ENCODE measurements around the gene PRSS1.
"Not testable (repeated sequence)": the region's sequence is repeated elsewhere in the genome, so short reads cannot be mapped to it uniquely, and the experiment has no call there.

PRSS1 gene

DNA sequence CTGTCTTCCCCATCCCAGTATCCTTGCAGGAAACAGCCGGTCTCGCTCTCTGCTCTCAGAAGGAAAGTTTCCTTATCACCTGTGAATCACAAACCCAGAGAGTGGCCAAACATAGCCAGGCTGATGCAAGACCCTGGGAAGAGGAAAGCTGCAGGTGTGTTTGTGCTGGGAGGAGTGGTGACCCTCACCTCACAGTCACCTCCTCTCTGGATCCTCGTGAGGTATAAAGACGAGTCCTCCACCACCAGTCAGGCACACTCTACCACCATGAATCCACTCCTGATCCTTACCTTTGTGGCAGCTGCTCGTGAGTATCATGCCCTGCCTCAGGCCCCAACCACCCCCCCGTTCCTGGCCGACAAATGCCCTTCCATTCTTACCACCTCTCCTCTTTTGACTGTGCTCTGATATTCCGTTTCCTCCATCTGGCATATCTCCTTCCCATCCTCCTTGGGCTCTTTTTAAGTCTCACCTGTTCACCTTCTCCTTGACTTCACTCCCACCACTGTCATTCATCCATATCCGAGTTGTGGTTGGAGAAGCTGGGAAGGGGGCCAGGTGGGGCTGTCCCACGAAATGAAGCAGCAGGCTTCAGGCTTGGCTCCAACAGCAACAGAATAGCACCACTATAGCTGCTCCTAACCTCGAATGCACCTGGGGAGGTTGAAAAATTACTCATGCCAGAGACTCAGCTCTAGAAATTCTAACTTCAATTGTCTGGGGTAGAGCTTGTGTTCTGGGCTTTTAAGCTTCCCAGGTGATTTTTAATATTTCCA, at the start of gene PRSS1:
Gene PRSS1 (plus strand): TSS at position 255 of the 776 bp plus-strand sequence. CDS start 13 bp downstream, at position 268.
- no peak for DNase-seq

DNA sequence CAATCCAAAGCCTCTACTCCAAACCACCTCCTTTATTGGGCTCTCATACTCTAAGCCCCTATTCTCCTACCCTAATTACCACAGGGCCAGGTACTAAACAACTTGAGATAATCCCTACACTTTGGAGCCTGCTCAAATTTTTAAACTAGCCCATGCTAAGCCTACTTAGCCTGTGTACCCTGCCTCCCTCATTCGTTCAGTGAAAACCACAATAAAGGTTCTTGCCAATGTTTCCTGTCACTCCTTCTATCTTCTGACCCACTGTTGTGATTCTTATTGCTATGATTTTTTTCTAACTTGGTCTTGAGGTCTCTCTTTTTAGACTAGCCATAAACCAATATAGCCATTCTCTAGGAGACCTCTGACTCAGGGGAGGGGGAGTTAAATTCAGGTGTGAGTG, 48.3 kb upstream of the PRSS1 start:
- not testable (repeated sequence) for DNase-seq

DNA sequence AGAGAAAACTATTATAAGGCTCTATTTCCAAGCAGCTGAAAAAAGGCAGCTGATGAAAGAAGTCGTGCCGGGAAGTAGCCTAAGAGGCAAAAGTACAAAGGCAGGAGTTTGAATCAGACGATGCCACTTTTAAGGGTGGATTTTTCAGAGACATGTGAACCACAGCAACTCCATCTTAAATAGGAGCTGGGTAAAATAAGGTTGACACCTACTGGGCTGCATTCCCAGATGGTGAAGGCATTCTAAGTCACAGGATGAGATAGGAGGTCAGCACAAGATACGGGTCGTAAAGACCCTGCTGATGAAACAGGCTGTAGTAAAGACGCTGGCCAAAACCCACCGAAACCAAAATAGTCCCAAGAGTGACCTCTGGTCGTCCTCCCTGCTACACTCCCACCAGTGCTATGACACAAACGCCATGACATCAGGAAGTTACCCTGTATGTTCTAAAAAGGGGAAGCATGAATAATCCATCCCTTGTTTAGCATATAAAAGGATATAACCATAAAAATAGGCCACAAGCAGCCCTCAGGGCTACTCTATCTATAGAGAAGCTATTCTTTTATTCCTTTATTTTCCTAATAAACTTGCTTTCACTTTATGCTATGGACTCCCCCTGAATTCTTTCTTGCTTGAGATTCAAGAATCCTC, 45.5 kb upstream of the PRSS1 start:
- no peak for DNase-seq

DNA sequence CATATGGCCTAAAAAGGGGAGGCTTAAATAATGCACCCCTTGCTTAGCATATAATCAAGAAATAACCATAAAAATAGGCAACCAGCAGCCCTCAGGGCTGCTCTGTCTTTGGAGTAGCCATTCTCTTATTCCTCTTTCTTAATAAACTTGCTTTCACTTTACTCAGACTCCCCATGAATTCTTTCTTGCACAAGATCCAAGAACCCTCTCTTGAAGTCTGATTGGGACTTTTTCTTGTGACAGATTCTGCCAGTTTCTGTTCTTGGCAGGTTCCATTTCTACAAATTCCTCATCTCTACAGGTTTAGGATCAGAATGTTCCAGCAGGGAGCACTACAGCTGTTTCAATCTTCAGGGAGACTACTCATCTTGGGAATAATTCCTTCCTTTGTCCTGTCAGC, 40.5 kb upstream of the PRSS1 start:
- not testable (repeated sequence) for DNase-seq

DNA sequence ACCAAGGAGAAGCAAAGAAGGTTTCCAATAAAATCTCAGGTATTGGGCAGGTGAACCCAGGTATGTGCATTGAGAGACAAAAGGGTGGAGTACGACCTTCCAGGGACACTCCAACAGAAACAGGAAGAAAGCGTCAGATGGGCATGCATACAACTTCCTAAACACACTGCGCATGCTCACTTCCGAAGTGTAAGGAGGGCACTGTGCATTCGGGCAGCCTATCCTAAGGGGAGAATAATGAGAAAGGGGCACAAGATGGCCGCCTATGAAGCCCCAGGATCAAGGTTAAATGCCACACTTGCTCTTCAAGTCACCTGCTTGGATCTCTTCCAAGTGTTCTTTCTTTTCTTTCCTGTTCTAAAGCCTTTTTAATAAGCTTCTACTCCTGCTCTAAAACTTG, 39.4 kb upstream of the PRSS1 start:
- DNase-seq = no peak

DNA sequence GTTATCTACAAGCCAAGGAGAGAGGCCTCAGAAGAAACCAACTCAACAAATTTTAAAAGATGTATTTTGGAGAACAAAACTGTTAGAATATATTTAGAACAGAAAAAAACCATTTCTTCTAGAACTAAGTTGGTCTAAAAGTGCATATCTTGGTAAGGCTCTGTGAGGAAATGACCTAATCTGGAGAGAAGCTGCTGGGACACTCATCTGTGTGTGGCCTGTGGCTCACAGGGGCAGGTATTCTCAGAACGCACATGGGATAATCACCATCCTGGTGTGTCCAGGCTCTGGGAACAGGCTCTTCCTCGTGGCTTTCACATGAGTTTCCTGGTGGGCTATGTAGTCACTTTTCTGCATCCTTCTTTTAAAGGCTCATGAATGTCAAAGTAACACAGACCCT, 38.1 kb upstream of the PRSS1 start:
- no peak for DNase-seq

DNA sequence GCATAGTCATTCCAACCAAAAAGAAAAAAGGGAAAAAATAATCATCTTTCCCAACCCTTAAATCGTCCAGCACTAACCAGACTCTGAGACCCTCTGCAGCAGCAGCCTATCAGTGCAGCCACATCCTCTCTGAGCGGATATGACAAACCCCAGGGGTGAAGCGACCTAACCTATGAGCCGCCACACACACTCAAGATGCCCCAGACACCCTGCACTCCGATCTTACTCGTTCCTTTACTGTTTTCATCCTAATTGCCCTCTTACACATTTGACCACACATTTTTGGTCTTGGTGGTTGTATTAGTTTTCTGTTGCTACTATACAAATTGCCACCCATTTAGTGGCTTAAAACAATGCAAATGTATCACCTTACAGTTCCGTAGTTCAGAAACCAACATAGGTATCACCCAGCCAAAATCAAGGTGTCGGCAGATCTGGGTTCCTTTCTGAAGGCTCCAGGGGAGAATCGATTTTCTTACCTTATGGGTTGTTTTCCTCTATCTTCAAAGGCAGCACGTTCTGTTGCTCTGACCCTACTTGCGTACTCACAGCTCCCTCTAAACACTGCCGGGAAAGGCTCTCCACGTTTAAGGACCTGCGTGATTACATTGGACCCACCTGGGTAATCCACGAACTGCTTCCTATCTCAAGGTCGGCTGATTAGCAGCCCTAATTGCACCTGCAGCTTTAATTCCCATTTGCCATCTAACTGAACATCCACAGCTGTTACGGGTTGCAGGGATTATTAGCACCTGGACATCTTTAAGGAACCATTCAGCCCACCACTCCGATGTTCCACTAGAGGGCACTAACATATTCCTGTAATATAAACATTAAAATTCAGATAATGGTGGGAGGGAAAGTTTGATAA, 37.3 kb upstream of the PRSS1 start:
- DNase-seq = no peak

DNA sequence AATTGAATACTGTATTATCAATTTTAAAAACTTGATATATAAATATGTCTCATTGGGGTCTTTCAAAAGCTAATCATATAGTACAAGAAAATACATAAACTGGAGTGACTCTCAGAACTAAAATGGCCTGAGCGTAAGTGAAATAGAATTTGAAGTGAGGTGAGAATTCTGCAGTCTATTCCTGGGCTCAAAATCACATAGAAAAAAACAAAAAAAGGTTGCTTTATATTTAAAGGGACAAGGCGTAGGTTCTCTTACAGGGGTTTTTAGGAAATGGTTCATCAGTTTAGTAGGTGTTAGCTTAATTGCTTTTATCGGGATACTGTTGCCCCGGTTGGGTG, 36.7 kb upstream of the PRSS1 start:
- DNase-seq = no peak

DNA sequence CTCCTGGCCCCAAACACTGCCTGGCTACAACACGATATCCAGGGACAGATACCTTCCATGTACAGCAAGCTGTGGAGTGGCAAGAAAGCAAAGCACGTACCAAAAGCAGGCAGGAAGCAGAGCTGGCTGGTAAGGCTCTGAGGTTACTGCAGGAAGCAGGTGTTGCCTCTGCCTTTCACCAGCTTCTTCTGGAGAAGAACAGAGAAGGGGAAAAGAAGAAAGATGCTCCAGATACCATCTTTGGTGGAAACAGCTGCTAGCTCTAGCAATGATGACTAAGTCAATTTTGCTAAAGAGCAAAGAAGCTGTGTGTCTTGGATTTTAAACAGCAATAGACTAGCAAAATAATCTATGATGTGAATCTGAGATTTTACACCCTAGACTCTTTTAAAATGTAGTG, 34.9 kb upstream of the PRSS1 start:
- no peak for DNase-seq

DNA sequence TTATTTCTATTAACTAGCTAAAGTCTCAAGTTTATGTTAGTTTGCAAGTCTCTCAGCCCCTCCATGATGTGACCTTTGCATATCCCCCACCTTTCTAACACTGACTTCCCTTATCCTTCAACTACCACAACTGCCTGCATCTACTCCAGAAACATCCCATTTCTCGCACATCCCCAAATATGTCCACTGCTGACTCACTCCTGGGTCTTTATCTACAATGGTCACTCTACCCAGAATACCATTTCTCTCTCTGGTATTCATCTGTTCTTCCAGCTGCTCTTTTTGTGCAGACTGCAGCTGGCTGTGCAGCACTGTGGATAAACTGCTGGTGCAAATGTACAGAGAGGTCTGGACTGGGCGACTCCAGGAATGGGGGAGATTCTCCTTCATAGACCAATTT, 32.7 kb upstream of the PRSS1 start:
- DNase-seq = no peak

DNA sequence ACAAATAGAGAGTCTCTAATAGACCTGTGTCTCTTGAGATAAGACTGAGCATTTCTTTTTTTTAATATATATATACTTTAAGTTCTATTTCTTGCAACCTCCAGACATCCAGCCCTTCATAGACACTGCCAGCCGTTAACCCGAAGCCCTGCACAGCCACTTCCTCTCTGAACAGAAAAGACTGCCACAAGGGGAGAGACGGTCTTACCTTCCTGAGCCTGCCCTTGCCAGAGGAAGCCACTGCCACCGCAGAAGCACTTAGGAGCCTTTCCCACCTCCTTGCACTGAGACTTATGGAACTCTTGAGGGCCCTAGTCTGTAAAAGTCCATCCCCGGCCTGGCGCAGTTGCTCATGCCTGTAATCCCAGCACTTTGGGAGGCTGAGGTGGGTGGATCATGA, 31.8 kb upstream of the PRSS1 start:
- DNase-seq = no peak

DNA sequence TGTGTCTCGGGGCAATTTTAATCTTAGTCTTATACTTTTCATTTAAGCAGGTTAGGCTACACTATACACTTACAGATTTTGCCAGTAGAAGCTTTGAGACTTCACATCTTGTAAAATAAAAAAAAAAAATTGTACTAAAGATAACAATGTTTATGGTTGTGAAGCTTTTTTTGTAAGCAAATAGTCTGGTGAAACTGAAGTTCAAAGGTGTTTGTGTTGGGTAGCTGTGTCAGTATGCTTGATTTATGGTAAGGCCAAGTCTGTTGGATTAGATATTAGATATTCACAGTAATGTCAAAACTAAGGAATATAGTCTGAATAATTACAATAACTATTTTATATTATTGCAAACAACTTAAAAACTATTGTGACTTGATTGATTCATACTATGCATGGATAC, 31.0 kb upstream of the PRSS1 start:
- no peak for DNase-seq

DNA sequence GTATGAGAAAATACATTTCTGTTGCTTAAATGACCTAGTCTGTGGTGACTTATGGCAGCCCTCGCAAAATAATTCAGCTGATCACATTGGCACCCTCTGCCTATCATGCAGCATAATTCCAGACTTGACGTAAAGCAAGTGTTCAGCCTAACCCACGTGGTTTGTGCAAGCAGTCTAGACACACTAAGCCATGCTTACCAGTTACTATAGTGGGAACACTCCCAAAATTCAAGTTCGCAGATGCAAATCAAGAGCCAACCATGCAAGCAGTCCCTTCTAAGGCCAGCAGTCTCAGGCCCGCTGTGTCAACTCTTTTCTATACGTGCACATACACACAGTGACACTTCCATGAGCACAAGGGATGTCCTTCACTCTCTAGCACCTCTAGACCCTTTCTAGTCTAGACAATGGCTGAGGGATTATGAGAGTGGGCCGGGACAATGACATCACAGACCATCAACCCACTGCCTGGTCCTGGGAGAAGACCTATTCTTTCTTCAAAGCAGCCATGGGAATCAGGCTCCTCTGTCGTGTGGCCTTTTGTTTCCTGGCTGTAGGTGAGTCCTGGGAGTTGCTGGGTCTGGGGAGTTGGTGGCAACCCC, 29.0 kb upstream of the PRSS1 start:
- DNase-seq = no peak

DNA sequence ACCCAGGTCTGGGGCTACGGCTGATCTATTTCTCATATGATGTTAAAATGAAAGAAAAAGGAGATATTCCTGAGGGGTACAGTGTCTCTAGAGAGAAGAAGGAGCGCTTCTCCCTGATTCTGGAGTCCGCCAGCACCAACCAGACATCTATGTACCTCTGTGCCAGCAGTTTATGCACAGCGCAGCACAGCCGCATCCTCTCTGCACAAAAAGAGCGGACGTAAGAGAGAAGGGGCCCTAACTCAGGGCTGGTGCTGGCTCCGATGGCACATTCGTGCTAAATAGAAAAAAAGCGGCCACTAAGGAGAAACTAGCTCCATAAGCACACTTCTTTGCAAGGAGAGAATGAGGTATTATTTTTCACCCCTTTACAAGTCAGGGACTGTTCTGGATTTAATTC, 28.3 kb upstream of the PRSS1 start:
- no peak for DNase-seq

DNA sequence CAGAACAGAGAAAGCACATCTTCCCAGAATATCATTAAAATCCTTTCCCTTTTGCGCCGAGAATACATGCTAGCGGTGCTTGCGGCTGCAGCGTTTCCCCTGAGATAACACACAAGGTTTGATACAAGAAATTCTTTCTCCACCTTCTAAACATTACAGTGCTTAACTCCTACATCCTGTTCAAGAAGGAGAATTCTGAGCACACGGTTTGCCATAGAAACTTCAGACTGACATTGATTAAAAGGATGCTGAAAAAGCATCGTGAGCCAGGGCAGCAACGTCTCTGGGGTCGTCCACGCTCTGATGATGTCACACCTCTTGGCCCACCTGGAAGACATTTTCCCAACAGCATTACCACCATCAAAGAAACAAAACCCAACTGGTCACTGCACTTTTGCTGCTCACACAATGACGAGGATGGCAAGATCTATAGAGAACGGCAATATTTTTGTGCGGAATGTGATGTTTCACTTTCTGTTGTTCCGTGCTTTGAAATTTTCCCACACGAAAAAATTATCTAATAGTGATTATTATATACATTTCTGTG, 27.0 kb upstream of the PRSS1 start:
- no peak for DNase-seq

DNA sequence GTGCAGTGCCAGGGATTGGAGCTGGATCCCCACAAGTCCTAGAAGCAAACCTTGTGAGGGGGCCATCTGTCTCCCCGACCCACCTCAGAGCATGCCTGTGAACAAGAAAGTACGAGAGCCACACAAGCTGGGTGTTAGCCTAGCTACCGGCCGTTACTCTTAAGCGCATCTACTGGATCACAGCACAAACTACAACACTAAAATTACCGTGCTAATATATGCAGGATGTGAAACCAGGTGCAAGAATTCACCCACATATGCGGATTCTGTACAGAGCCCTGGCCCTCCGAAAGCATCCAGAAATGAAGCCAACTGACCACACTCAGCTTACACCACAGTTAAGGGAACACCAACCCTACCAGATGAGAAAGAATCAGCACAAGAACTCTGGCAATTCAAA, 16.0 kb upstream of the PRSS1 start:
- DNase-seq = no peak

DNA sequence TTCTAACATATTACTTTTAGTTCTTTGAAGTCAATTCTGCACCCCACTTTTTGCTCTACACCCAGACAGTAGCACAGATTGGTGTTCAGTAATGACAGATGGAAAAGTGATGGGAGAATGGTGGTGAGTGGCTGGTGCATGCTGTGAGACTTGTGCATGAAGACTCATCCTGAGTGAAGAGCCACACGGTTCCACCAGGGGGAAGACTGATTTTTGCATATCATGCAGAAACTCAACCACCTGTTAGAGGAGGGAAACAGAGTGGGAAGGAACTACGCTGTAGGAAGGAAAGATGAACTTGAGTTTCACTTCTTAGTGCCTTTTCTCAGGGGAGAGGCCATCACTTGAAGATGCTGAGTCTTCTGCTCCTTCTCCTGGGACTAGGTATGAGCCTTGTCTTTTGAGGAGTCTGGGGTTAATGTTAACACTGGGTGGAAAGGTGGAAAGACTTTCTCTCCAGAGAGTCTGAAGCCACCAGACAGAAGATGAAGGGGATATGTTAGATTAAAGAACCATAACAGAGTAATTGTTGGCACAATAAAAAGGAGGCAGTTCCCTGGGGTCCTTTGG, 9.3 kb upstream of the PRSS1 start:
- no peak for DNase-seq

DNA sequence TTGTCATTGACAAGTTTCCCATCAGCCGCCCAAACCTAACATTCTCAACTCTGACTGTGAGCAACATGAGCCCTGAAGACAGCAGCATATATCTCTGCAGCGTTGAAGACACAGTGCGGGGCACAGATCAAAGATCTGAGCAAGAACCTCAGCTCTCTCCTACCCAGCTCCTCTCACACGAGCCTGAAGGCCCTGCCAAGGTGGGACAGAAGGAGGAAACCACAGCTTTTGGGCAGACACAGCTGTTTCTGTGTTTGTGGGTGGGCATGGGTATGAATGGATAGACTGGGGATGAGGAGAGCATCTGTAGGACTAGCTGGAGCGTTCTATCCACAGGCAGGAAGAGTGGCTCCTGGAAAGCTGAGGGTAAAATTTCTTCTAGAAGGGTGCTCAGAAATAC, 8.5 kb upstream of the PRSS1 start:
- DNase-seq = no peak

DNA sequence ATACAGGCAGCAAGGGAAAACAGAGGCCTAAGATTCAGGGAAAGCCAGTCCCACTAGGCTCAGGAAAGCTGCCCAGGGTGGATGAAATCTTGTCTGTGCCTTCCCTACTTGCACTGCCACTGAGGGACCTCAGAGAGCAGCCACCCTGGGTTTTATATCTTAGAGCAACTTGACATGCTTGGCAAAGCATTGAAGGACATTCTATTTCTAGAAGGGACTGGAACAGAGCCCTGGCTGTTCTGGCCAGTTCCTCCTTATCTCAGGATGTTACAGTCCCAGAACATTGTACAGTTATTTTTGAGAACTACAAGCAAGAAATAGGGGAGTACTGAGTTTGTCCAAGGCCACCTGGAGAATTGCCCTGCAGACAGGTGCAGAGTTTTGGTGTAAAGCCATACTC, 7.3 kb upstream of the PRSS1 start:
- not testable (repeated sequence) for DNase-seq

DNA sequence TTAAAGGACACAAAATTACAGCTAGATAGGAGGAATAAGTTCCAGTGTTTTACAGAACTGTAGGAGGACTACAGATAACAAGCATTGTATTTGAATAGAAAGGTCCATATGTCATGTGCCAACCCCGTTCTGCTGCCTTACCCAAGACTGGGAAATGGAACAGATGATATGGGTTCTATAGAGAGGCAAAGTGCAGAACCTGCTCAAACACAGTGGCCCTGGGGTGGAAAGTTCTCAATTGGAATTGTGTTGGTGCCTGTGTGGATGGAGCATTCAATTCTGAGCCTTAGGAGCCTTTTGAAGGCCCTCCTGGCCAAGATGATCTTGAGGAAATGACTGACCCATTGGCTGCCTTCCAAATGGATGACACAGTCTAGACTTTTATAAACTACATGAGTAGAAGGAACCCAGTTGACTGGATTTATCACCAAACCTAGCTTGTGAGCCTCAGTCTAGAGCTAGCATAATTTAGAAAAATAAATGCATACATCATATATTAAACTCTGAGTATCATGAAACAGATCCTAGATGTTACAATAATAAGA, 4.1 kb upstream of the PRSS1 start:
- no peak for DNase-seq

DNA sequence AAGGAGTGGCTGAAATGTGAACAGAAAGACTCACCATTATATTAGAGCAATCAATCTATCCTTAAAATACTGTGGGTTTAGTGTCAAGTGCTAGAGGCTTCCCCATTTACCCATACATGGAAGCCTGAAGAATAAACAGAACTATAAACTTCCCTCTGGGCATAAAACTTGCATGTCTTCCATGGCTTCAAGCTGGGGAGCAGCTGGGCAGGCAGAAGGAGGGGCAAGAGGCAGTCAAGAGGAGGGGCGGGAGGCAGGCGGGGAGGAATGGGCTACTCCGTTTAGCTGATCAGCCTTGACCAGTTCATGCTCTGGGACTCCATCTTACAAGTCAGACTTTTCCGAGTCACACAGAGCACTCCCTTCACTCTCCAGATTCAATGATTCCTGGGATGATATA, 3.5 kb upstream of the PRSS1 start:
- DNase-seq = no peak

DNA sequence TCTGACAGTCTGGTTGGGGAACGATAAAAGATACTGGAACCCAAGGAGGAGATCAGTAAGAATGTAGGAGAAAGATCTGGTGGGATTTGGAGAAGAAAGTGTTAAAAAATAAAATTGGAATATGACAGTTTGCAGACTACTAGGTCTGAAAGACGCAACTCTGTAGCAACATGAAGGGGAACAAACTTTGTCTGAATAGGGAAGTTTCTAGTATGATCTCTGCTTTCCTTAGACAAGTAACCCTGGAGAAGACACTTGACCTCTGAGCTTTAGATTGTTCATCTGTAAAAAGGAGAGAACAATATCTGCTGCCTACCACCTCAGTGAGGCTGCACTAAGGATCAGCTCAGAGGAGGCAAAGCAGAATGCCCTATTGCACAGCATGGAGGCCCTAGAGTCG, 3.0 kb upstream of the PRSS1 start:
- DNase-seq = no peak

DNA sequence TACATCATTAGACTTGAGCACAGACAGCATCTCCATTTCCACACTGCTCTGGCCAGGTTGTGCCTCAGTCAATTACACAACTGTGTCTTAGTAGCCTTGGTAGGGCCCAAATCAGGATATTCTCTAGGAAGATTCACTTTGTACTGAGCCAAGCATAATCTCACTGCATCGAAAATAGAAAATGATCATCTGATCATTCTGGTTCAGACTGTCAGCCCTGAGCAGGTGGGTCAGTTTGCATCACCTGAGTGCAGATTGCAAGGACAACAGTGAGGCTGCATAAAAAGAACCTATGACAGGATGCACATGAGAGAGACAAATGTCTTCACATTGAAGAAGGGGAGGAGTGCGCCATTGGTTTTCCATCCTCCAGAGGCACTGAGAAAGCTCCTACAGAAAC, 862 bp upstream of the PRSS1 start:
- not testable (repeated sequence) for DNase-seq

Data from femur (tissue), 1 donor.